Stimulated activated CD4-positive, alpha-beta T cell treated with anti-CD3 and anti-CD28 coated beads, Interleukin-12 subunit alpha, Interleukin-12 subunit beta, amount 100 ng/mL, for 24 hours (primary cell): Measurements from ENCODE around the gene AQP12B.
"Not testable (repeated sequence)": the region's sequence is repeated elsewhere in the genome, so short reads cannot be mapped to it uniquely, and the experiment has no call there.

Source experiments
- DNase-seq, 2 experiments: peaks; one replicate each; pipeline ENCODE4 v3.0.0-alpha.2; 2020; ENCODE audit warnings: low read depth in 2 of 2

Gene AQP12B, protein sequence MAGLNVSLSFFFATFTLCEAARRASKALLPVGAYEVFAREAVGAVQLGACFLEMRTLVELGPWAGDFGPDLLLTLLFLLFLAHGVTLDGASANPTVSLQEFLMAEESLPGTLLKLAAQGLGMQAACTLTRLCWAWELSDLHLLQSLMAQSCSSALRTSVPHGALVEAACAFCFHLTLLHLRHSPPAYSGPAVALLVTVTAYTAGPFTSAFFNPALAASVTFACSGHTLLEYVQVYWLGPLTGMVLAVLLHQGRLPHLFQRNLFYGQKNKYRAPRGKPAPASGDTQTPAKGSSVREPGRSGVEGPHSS

GRCh38 chr2:240682431-240683224 lies at the start of gene AQP12B:
Gene AQP12B, minus strand, starts transcription at chr2:240682885. Its CDS starts 48 bp downstream, at chr2:240682837.
- DNase-seq, result not testable (repeated sequence)

DNA sequence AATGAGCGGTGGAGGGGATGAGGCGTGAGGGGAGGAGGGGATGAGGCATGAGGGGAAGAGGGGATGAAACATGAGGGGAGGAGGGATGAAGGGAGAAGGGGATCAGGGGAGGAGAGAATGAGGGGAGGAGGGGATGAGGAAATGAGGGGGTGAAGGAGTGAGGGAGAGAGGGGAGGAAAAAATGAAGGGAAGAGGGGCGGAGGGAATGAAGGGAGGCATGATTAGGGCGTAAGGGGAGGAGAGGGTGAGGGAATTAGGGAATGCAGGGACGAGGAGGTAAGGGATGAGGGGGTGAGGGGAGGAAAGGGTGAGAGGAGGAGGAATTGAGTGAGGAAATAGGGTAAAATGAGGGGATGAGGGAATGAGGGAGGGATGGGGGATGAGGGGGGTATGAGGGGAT lies 49.5 kb upstream of the AQP12B start:
- DNase-seq, result no peak

- DNase-seq, result no peak
Observed at GRCh38 chr2:240731178-240731545, 48.5 kb upstream of the AQP12B start.

- no peak for DNase-seq
Observed at GRCh38 chr2:240730501-240731177, 48.0 kb upstream of the AQP12B start.

GRCh38 chr2:240728827-240729226 lies 46.1 kb upstream of the AQP12B start:
- no peak for DNase-seq

GRCh38 chr2:240728361-240728760 lies 45.7 kb upstream of the AQP12B start:
- no peak for DNase-seq

- DNase-seq, result no peak
Observed at GRCh38 chr2:240727913-240728312, 45.2 kb upstream of the AQP12B start.

DNA sequence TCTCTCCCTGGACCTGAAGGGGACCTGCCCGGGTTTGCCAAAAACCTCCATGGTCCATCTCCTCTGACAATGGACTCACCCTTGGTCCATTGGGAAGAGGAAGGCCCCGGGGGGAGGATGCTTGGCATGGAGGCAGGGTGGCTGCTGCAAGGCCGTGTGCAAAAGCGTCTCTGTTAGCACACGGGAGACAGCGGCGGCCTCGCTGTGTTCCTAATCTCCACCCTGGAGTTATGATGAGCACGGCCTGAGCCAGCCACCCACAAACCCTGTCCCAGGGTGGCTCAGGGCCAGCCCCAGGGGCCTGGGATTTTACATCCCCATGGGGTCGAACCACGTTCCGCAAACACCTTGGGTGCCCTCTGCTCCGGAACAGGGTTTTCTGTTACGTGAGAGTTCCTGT lies 44.8 kb upstream of the AQP12B start:
- no peak for DNase-seq

DNA sequence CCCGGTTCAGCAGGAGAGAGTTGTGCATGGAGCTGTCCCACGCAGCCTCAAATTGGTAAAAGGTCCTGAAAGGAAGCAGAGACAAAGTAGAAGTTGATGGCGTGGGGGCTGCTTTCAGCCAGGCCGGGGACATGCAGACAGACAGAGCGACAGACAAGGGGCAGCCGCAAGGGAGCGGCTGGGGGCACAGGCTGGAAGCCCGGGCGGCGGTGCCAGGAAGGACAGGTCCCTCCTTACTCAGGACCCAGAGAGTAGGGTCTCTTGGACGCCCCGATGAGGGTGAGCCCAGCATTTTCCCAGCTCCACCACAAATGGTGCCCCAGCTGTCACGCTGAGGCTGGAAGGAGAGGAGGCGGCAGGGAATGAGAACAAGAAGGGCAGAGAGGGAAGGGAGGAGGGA lies 44.2 kb upstream of the AQP12B start:
- DNase-seq, result no peak

GRCh38 chr2:240725671-240726070 lies 43.0 kb upstream of the AQP12B start:
- no peak for DNase-seq

DNA sequence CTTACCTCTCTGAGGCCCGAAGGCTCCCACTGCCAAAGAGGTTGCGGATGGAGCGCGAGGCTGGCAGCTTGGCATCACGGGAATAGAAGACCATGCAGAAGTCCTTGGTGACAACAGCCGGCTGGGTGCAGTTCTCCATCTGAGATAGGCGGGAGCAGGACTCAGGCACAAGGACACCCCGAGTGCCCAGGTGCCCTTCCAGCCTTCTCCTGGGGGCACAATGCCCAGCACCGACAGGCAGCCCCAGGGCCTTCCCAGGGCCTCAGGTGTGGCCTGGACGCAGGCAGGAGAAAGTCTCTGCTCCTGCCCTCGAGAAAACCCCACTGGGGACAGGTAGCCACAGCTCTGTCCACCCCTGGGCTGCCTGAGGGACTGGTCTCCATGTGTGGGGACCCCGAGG lies 42.6 kb upstream of the AQP12B start:
- no peak for DNase-seq

DNA sequence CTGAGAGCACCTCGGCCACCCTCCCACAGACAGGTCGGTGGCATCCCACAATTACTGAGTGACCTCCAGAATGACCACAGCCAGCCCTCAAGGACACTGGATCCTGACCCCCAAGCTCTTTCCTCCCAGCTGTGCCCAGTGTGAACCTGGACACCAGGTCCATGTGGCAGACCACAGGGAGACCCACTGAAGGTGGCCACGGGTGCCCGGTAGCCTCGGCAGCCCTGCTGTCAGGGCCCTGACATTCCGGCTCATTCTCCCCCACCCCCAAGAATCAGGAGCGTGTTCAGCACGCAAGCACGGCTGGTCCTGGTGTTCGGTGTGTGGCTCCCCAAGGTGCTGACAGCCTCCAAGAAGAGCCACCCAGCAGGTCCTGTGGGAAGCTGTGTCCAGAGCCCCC lies 41.7 kb upstream of the AQP12B start:
- DNase-seq, result no peak

DNA sequence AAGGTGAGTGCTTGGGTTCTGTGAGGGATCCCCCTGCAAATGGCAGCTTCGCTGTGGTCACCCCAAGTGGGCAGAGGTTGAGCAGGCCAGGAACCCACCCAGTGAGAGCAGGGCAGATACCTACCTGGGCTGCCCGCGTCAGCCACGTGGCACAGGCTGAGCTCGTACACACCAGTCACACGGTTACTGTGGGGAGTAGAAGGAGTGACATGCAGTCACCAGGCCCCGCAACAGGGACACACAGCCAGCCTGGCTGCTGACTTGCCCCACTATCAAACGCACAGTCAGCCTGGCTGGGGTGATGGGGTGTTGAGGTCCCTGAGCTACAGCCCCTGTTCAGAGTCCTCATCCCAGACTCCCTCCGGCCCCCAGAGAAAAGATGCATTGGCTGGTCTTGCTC lies 41.2 kb upstream of the AQP12B start:
- DNase-seq, result no peak

- DNase-seq, result no peak
Observed at GRCh38 chr2:240722796-240723735, 40.4 kb upstream of the AQP12B start.

GRCh38 chr2:240722376-240722775 lies 39.7 kb upstream of the AQP12B start:
- DNase-seq, result no peak

GRCh38 chr2:240721596-240722180 lies 39.0 kb upstream of the AQP12B start:
- DNase-seq, result no peak

- no peak for DNase-seq
Observed at GRCh38 chr2:240720686-240721595, 38.3 kb upstream of the AQP12B start.

GRCh38 chr2:240719676-240720545 lies 37.2 kb upstream of the AQP12B start:
- DNase-seq, result no peak

- no peak for DNase-seq
Observed at GRCh38 chr2:240718896-240719490, 36.3 kb upstream of the AQP12B start.
